Lower leg skin (tissue), 3 donors: ENCODE measurements around the gene DOC2A.

Source experiments
- POLR2A ChIP-seq, 2 donors: fragments of 450-650 bp; IDR thresholded peaks; one replicate each; pipeline ENCODE4 v1.6.1; 2016 to 2017; ENCODE audit warnings: antibody characterized with exemption in 2 of 2, mild to moderate bottlenecking in 1 of 2, moderate library complexity in 1 of 2
- TF ChIP-seq, protein P1 (sequence below), 3 donors: fragments of 450-650 bp; IDR thresholded peaks; one replicate each; pipeline ENCODE4 v1.5.1; 2016; ENCODE audit warnings: antibody characterized with exemption in 3 of 3, mild to moderate bottlenecking in 3 of 3, moderate library complexity in 2 of 3

DNA sequence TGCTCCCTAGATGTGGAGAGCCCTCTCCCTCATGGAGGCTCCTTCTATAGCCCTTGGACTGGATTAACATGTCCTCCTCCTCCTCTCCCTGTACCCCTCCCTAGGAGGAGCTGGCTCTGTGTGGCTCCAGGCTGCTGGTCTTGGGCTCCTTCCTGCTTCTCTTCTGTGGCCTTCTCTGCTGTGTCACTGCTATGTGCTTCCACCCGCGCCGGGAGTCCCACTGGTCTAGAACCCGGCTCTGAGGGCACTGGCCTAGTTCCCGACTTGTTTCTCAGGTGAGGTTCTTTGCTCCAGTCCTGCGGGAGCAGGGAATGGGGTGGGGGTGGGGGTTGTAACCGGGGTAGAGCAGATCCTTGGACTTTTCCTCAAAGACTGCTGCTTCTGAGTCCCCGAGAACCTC is 39.5 kb downstream of the DOC2A start:
- TF ChIP-seq, protein P1, sequence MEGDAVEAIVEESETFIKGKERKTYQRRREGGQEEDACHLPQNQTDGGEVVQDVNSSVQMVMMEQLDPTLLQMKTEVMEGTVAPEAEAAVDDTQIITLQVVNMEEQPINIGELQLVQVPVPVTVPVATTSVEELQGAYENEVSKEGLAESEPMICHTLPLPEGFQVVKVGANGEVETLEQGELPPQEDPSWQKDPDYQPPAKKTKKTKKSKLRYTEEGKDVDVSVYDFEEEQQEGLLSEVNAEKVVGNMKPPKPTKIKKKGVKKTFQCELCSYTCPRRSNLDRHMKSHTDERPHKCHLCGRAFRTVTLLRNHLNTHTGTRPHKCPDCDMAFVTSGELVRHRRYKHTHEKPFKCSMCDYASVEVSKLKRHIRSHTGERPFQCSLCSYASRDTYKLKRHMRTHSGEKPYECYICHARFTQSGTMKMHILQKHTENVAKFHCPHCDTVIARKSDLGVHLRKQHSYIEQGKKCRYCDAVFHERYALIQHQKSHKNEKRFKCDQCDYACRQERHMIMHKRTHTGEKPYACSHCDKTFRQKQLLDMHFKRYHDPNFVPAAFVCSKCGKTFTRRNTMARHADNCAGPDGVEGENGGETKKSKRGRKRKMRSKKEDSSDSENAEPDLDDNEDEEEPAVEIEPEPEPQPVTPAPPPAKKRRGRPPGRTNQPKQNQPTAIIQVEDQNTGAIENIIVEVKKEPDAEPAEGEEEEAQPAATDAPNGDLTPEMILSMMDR (IDR thresholded peaks at IDR 0.05), result no peak
- no peak for TF ChIP-seq POLR2A (IDR thresholded peaks at IDR 0.05)
